GM18526 (cell line): Measurements from ENCODE around the gene CLCN7.

ENCODE experiments used
- POLR2A ChIP-seq: IDR thresholded peaks from 3 replicates; pipeline ENCODE4 v1.6.1; 2011; ENCODE audit not compliant: insufficient read length; ENCODE audit errors: extremely low read depth

CLCN7 gene

DNA sequence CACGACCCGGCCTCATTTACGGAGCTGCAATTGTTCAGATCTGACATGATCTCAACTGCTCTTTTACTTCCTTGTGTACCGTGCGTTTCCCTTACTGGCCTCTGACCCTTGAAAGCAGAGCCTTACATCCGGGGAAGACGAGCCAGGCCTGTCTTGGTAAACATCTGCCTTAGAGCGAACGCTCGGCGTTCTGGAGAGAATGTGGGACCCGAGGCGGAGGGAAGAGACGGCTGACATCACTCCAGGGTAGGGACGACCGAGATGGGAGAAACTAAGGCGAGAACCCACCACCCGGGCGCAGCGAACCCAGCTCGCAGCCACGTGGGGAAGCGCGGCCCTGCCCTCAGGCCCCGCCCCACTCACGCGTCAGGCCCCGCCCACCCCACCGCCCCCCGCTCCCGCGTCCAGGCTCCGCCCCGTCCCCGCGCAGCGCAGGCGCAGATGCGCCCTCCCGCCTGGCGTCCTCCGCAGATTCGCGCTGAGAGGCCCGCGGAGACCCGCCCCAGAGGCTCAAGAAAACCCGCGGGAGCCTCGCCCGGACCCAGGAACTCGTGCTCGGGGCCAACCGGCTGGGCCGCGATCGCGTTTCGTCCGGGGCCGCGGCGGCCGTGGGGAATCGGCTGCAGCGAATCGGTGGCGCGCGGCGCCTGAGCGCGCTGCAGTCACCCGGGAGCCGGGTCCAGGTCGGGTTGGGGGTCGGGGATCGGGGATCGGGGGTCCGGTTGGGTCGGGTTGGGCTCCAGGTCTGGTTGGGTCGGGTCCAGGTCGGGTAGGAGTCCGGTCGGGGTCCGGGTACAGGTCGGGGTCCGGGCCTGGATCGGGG lies 18.3 kb upstream of the CLCN7 start, which contains the start of gene TELO2:
Gene TELO2 (plus strand): TSS at position 438 of the 823 bp plus-strand sequence. CDS start 922 bp downstream, outside the sequence.
- peak; percentile 61 for TF ChIP-seq POLR2A

DNA sequence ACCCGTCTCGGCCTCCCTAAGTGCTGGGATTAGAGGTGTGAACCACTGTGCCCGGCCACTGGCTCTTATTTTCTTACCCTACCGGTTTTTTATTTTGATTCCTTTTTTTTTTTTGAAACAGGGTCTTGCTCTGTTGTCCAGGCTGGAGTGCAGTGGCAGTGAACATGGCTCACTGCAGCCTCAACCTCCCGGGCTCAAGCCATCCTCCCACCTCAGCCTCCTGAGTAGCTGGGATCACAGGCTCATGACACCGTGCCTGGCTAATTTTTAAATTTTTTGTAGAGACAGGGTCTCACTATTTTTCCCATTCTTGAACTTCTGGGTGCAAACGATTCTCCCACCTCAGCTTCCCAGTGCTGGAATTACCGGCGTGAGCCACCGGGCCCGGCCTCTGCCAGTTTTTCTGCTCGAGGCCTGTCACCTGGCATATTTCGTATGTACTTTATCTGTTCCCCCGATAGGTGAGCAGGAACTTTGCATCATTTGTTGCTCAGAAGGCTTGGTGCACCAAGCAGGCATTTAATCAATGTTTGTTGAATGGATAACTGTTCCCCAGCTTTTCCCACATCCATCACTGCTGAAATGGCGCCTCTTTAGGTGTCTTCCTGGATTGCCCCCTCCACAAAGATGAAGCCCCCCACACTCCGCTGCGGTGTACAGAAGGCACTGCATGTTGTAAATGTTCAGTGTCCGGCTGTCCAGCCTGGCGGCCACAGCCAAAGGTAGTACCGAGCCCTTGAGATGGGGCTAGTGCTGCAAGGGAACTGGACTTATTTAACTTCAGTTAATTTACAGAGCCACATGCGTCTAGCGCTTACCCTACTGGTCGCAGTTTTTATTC lies 17.5 kb upstream of the CLCN7 start:
- no peak for TF ChIP-seq POLR2A

DNA sequence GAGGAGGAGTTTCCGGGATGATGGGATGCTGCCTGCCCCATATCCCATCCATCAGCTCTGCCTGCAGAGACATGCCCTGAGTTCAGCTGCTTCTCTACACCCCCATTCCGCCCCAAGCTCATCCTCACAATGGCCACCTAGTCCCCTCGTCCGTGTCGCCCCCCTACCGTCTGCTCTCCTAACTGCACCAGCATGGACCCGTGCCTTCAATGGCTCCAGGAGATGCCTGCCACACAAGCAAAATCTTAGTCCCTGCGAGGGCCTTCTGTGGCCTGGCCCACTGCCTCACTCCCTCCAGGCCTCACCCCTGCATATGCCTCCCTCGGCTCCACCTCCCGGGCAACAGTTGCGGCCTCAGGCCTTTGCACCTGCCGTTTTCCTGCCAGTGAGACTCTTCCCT lies 16.5 kb upstream of the CLCN7 start:
- no peak for TF ChIP-seq POLR2A

DNA sequence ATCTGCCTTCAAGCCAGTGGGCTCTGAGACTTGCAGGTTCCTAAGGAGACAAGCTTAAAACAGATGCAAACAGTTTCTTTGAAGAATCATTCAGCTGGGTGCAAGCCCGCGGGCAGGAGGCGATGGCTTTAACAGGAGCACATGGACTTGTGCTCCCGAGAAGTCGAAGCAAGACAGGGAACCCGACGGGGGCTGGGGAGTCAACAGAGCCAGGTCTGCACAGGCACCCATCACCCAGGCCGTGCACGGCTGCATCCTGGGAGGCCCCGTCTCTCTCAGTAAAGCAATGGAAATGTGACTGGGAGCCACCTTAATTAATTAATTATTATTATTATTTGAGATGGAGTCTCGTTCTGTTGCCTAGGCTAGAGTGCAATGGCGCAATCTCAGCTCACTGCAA lies 14.2 kb upstream of the CLCN7 start:
- no peak for TF ChIP-seq POLR2A

DNA sequence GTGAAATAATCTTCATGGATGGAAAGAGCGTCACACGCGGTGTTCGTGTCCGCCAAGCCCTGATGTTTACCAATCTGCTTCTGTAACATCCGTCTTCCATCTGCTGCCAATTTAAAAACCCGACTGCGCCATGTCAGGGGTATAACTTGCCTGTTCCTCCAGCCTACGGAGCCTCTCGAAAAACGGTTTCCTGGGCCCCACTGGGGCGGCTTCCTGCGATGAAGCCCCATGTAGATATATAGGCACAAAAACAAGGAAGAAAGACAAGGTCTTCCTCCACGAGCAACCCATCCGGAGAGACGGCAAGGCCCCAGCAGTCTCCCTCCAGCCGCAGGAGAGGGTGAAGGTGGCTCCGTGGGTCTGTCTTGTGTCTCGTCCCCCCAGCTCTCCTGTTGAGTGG lies 13.8 kb upstream of the CLCN7 start, which contains the start of gene PTX4:
Gene PTX4 (minus strand): TSS at position 326 of the 400 bp plus-strand sequence. CDS start 35 bp downstream, at position 291.
- no peak for TF ChIP-seq POLR2A

DNA sequence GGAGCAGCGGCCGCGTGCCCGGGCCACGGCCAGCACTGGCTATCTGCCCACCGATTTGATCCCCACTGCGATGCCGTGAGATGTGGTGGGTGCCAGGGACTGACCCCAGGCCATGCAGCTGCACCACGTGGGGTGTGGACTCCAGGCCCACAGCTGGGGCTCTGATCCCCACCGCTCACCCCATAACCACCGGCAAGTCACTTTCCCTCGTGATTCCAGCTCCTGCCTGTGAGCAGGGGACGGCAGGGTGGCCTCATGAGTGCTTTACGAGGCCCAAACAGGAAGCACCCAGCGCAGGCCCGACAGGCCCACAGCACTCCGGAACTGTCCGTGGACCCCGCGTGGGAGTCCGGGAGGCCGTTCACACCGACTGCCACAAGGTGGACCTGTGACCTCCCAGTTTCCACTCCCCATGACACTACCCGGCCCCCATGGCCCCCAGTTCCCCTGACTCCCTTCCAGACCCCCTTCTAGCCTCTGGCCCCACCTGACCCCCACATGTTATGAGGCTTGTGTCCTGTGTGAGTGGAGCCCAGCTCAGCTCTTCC lies 13.3 kb upstream of the CLCN7 start:
- TF ChIP-seq POLR2A = no peak

DNA sequence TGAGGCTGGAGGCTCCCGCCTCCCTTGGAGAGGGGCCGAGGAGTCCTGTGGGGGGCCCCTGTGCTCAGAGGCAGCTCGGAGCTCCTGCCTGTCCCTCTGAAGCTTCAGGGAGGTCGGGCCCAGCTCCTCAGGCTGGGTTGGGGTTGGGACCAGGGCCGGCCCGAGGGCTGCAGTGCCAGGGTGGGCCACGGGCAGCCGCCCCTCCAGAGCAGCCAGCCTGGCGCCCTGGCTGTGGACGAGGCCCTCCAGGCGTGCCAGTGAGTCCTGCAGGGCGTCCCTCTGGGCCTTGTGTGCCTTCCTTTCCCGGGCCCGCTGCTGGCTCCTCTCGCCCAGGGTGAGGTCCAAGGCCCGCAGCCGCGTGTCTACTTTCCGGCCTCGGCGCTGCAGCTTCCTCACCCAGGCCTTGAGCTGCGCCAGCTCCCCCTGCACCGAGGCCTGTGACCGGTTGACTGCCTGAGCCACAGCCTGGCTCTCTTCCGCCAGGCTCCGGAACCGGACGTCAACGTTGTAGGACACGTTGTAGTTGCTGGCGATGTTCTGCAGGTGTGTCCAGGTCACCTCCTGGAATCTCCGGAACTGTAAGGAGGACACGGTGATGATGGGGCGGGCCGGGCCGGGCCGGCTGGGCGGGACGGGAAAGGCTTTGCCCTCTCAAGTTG lies 12.7 kb upstream of the CLCN7 start:
- no peak for TF ChIP-seq POLR2A

DNA sequence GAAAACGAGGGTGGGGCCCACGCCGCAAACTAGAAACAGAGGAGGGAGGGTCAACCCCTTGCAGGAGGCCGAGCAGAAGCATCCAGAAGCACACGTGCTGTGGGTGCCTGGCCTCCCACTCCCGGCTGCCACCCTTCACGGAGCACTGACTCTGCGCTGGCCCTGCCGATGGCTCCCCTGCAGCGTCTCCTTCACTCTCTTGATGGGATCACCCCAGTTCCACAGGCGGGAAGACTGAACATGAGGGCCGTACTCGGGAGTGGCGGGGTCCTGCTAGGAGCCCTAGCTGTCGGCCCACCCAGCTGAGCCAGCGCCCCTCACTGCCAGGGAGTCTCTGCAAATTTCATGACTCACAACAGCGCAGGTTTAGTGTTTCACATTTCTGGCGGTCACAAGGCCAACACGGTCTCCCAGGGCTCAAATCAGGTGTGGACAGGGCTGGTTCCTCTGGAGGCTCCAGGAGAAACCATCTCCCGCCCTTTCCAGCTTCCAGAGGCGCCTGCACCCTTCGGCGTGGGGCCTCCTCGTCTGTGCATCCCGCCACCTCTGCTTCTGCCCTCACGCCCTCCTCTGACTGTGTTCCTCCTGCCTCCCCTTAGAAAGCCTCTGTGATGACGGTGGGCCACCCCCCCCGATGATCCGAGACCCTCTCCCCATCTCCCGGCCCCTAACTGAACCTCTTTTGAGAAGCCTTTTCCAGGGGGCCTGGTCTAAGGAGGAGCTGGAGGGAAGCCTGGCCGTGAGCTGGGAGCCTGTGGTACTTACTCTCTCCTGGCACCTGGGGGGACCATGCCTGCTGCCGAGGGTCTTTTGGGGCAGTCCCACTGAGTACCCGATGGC lies 11.9 kb upstream of the CLCN7 start:
- no peak for TF ChIP-seq POLR2A

DNA sequence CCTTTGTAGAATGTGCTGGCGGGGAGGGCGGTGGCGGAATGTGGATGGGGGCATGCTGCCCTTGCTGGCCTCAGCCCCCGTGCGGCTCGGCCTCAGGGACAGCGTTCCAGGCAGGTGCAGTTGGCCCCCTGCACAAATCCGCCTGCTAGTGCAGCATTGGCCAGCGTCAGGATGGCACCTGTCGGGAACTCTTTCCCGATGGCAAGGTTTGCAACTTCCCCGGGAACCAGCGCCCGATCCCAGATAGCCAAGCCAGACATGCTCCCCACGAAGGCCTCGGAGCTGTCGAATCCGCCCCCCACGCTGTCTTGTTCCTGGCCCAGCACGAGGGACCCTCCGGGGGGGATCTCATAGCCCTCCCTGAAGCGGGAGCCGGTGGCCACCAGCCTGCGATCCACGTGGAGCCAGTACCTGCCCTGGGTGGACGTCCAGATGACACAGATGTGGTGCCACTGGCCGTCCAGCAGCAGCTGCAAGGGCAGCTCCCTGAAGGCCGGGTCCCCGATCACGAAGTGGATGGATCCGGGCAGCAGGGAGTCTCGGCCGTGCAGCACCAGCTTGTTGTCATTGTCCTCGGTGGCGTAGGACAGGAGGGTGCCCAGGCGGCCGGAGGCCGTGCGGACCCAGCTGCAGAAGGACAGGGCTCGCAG lies 11.1 kb upstream of the CLCN7 start:
- no peak for TF ChIP-seq POLR2A

DNA sequence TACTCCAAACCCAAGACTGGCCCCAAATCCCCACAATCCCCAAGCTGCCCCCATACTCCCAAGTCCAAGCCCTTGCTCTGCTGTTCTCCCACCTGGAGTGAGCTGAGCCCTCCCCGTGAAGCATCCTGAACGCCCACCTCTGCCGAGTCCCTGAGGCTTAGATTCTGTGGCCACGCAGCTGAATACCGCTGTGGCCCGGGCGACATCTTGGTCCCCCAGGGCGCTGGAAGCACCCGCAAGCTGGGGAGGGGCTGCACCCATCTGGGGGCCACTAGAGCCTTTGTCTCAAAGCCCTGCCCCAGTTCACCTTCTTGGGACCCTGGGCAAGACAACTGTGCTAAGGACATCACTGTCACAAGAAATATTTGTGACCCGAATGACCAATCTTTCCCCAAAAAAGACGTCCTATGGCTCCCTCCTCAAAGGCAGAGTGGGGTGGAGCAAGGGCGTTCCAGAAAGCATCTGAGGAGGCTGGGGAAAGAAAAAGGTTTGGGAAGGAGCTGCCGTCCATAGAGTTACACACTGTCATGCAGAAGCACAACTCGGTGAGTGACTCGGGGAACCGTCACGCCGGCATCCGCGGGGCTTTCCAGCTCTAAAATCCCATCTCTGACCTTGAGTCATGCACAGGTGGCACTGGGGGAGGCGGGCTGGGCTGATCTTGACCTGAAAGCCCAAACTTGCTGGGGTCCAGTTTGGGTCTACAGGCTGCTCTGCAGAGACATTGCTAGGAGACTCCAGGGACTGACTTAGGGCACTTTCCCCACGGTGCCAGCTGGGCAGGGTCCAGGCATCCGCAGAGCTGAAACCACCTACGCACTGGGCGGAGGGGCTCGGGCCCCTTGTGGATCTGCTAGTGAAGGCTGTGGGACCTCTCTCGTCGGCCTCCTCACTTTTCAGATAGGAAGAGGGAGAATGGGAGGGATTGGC lies 7.3 kb upstream of the CLCN7 start:
- TF ChIP-seq POLR2A = no peak

DNA sequence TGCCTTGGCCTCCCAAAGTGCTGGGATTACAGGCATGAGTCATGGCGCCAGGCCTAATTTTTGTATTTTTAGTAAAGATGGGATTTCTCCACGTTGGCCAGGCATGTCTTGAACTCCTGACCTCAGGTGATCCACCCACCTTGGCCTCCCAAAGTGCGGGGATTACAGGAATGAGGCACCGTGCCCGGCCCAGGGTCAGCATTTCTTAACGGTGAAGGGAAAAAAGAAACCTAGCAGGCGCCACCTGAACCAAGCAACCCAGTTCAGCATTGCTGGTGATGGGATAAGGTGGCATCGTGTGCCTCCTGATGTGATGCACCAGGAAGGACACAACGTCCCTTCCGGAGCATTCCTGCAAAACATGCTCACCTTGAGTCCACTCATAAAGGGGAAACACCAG lies 2.2 kb upstream of the CLCN7 start:
- TF ChIP-seq POLR2A = no peak

DNA sequence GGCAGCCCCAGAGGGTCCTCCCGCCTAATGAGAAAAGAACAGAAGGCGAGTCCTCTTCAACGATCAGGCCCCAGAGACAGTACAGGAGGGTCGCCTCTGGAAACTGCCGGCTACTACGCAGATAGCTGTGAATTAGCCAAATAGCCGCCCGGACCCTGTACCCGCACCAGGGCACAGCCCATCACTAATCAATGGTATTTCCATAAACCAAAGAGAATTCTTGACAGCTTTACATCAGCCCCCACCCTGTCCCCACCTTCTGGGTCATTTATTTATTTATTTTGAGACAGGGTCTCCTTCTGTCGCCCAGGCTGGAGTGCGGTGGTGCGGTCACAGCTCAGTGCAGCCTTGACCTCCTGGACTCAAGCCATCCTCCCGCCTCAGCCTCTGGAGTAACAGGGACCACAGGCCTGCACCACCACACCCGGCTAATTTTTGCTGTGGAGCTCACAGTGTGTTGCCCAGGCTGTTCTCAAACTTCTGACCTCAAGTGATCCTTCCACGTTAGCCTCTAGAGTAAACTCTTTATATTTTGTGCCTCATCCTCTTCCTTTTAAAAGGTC lies 805 bp upstream of the CLCN7 start:
- no peak for TF ChIP-seq POLR2A

DNA sequence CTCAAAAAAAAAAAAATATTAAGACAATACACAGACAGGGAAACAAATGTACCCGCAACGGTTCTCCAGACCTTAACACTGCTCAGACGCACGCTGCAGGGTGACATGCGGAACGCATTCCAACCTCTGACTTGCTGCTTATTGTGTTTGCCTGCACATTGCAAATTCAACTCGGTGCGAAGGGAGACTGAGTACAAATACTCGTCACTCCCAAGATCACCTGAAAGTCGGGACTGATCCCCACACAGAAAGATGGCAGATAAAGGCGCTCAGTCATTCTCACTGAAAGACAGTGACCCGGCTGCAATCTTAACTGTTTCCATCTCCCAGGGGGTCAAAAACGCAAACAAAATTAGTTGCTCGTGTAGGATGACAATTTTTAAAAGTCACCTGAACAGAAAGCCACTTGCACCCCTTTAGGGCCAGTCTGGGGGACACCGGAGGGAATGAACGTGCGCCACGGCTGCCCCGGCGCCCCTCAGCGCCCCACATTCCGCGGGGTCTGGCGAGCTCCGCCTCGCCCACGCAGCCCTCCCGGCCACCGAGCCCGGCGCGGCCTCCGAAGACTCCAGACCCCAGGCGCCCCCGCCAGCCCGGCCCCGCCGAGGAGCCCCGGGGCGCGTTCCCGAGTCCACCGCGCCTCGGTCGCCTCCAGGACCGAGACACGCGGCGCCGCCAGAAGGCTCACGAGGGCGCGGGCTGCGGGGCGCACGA lies 589 bp downstream of the CLCN7 start:
- TF ChIP-seq POLR2A = no peak
